ENCODE data around the gene TRPC1.

TRPC1 gene

GRCh38 chr3:142801746-142802145, 77.9 kb downstream of the TRPC1 start:
- H3K27me3 ChIP-seq (ENCODE audit: low read length), result no peaks in the 10 kb centered on the region
- no peaks in the 10 kb centered on the region for H3K79me2 ChIP-seq (ENCODE audit: insufficient read depth, low read length)
- no peak overlapping the region for H3K4me2 ChIP-seq (ENCODE audit: low read depth, low read length, poor library complexity, severe bottlenecking)
- H2AFZ ChIP-seq (ENCODE audit: low read depth, low read length, severe bottlenecking), result no peak overlapping the region
- H3K9me3 ChIP-seq (ENCODE audit: insufficient read depth, low read length), result no peaks in the 10 kb centered on the region
- H3F3A ChIP-seq (ENCODE audit: insufficient read depth), result no peaks in the 10 kb centered on the region
- H3K36me3 ChIP-seq (ENCODE audit: low read length), result no peaks in the 10 kb centered on the region
- TF ChIP-seq EZH2phosphoT487 (conservative IDR thresholded peaks at IDR 0.05; ENCODE audit: low read length), result no peak
- no peak for TF ChIP-seq CTCF (IDR thresholded peaks at IDR 0.05; ENCODE audit: insufficient read depth, low read length, poor library complexity, severe bottlenecking)
- no peak overlapping the region for H3K4me3 ChIP-seq (ENCODE audit: insufficient read depth, low read length, poor library complexity, severe bottlenecking)
- H3K9me2 ChIP-seq (replicated peaks; ENCODE audit: insufficient read depth, low read length), result no peaks in the 10 kb centered on the region
- H3K9ac ChIP-seq (ENCODE audit: low read length), result no peak overlapping the region
- H3K27ac ChIP-seq (ENCODE audit: low read depth, low read length), result no peak overlapping the region
- H4K20me1 ChIP-seq (ENCODE audit: low read depth, low read length), result no peaks in the 10 kb centered on the region

GRCh38 chr3:142802891-142803290, 79.1 kb downstream of the TRPC1 start:
- H3K9ac ChIP-seq (ENCODE audit: low read length), result no peak overlapping the region
- H3K27ac ChIP-seq (ENCODE audit: low read depth, low read length), result no peak overlapping the region
- no peak for TF ChIP-seq CTCF (IDR thresholded peaks at IDR 0.05; ENCODE audit: insufficient read depth, low read length, poor library complexity, severe bottlenecking)
- H4K20me1 ChIP-seq (ENCODE audit: low read depth, low read length), result no peaks in the 10 kb centered on the region
- H3K4me2 ChIP-seq (ENCODE audit: low read depth, low read length, poor library complexity, severe bottlenecking), result no peak overlapping the region
- no peak overlapping the region for H3K4me3 ChIP-seq (ENCODE audit: insufficient read depth, low read length, poor library complexity, severe bottlenecking)
- H3K79me2 ChIP-seq (ENCODE audit: insufficient read depth, low read length), result no peaks in the 10 kb centered on the region
- no peaks in the 10 kb centered on the region for H3K9me3 ChIP-seq (ENCODE audit: insufficient read depth, low read length)
- H3K36me3 ChIP-seq (ENCODE audit: low read length), result no peaks in the 10 kb centered on the region
- H3F3A ChIP-seq (ENCODE audit: insufficient read depth), result no peaks in the 10 kb centered on the region
- no peak overlapping the region for H2AFZ ChIP-seq (ENCODE audit: low read depth, low read length, severe bottlenecking)
- H3K27me3 ChIP-seq (ENCODE audit: low read length), result no peaks in the 10 kb centered on the region
- H3K9me2 ChIP-seq (replicated peaks; ENCODE audit: insufficient read depth, low read length), result no peaks in the 10 kb centered on the region

GRCh38 chr3:142808103-142808917, 84.5 kb downstream of the TRPC1 start:
- H3K4me3 ChIP-seq (ENCODE audit: insufficient read depth, low read length, poor library complexity, severe bottlenecking), result no peak overlapping the region
- no peaks in the 10 kb centered on the region for H3K9me2 ChIP-seq (replicated peaks; ENCODE audit: insufficient read depth, low read length)
- H3K9me3 ChIP-seq (ENCODE audit: insufficient read depth, low read length), result no peaks in the 10 kb centered on the region
- no peaks in the 10 kb centered on the region for H3K36me3 ChIP-seq (ENCODE audit: low read length)
- no peak overlapping the region for H3K27ac ChIP-seq (ENCODE audit: low read depth, low read length)
- no peaks in the 10 kb centered on the region for H3K27me3 ChIP-seq (ENCODE audit: low read length)
- H4K20me1 ChIP-seq (ENCODE audit: low read depth, low read length), result no peaks in the 10 kb centered on the region
- no peak overlapping the region for H3K4me2 ChIP-seq (ENCODE audit: low read depth, low read length, poor library complexity, severe bottlenecking)
- no peaks in the 10 kb centered on the region for H3K79me2 ChIP-seq (ENCODE audit: insufficient read depth, low read length)
- no peak for TF ChIP-seq CTCF (IDR thresholded peaks at IDR 0.05; ENCODE audit: insufficient read depth, low read length, poor library complexity, severe bottlenecking)
- no peak for TF ChIP-seq EZH2phosphoT487 (conservative IDR thresholded peaks at IDR 0.05; ENCODE audit: low read length)
- H2AFZ ChIP-seq (ENCODE audit: low read depth, low read length, severe bottlenecking), result no peak overlapping the region
- H3F3A ChIP-seq (ENCODE audit: insufficient read depth), result no peaks in the 10 kb centered on the region
- H3K9ac ChIP-seq (ENCODE audit: low read length), result no peak overlapping the region
